ENCODE results near the gene CD300LD. TPM values are rescaled to one million over a fixed set of nuclear protein-coding genes. Genes with fewer than 3 reads are reported as not detected.

Gene CD300LD
- total and polyA plus RNA-seq, 2 experiments from 2014 or later: not detected

DNA sequence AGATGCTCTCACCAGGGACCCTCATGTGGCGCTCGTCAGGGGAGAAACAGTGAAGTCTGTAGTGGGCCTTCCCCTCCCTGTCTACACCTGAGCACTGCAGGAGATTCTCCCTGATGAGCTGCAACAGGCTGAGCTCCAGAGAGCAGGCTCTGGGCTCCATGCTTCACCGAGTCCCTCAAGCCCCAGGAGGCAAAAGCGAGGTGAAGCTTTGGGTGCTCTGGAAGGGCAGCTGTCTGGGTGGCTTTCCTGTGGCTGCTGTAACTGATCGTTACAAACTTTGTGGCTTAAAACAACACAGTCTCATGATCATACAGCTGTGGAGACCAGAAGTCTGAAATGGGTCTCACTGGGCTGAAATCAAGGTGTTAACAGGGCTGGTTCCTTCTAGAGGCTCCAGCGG, 12.1 kb upstream of the CD300LD start:
- Histone ChIP-seq H4K20me1 (replicated peaks; ENCODE audit: insufficient read depth) (no peaks in the 10 kb centered on the region), H3K9me2 (ENCODE audit: insufficient read depth) (no peaks in the 10 kb centered on the region), H3K27me3 (ENCODE audit: insufficient read depth) (no peaks in the 10 kb centered on the region), H3K27ac (ENCODE audit: low read depth) (no peak overlapping the region), H3F3A (replicated peaks; ENCODE audit: low read depth) (no peaks in the 10 kb centered on the region), H3K79me2 (replicated peaks; ENCODE audit: insufficient read depth) (no peaks in the 10 kb centered on the region), H3K4me3 (no peak overlapping the region), H2AFZ (no peak overlapping the region), H3K36me3 (ENCODE audit: insufficient read depth) (no peaks in the 10 kb centered on the region), H3K4me1 (ENCODE audit: insufficient read depth) (no peaks in the 10 kb centered on the region), H3K4me2 (no peak overlapping the region)
- TF ChIP-seq STAT1 (IDR thresholded peaks at IDR 0.05; ENCODE audit: unreplicated experiment) (no peak), NANOG (IDR thresholded peaks at IDR 0.05; ENCODE audit: borderline replicate concordance) (no peak), EZH2 (IDR thresholded peaks at IDR 0.05; ENCODE audit: low read depth, unreplicated experiment) (no peak), ZNF331 (CRISPR knock-in tag; IDR thresholded peaks at IDR 0.05; ENCODE audit: low read depth) (no peak), CREB1 (CRISPR knock-in tag; IDR thresholded peaks at IDR 0.05; ENCODE audit: low read depth) (no peak), EZH2phosphoT487 (IDR thresholded peaks at IDR 0.05; ENCODE audit: unreplicated experiment) (no peak), ZNF114 (CRISPR knock-in tag; IDR thresholded peaks at IDR 0.05) (no peak), JUNB (IDR thresholded peaks at IDR 0.05; ENCODE audit: unreplicated experiment) (no peak), POLR2AphosphoS5 (IDR thresholded peaks at IDR 0.05; ENCODE audit: low read depth) (no peak)
- TF ChIP-seq, protein P1, sequence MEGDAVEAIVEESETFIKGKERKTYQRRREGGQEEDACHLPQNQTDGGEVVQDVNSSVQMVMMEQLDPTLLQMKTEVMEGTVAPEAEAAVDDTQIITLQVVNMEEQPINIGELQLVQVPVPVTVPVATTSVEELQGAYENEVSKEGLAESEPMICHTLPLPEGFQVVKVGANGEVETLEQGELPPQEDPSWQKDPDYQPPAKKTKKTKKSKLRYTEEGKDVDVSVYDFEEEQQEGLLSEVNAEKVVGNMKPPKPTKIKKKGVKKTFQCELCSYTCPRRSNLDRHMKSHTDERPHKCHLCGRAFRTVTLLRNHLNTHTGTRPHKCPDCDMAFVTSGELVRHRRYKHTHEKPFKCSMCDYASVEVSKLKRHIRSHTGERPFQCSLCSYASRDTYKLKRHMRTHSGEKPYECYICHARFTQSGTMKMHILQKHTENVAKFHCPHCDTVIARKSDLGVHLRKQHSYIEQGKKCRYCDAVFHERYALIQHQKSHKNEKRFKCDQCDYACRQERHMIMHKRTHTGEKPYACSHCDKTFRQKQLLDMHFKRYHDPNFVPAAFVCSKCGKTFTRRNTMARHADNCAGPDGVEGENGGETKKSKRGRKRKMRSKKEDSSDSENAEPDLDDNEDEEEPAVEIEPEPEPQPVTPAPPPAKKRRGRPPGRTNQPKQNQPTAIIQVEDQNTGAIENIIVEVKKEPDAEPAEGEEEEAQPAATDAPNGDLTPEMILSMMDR (conservative IDR thresholded peaks at IDR 0.05; ENCODE audit: low read depth in 2 of 2): no peak
- TF ChIP-seq, protein P2, sequence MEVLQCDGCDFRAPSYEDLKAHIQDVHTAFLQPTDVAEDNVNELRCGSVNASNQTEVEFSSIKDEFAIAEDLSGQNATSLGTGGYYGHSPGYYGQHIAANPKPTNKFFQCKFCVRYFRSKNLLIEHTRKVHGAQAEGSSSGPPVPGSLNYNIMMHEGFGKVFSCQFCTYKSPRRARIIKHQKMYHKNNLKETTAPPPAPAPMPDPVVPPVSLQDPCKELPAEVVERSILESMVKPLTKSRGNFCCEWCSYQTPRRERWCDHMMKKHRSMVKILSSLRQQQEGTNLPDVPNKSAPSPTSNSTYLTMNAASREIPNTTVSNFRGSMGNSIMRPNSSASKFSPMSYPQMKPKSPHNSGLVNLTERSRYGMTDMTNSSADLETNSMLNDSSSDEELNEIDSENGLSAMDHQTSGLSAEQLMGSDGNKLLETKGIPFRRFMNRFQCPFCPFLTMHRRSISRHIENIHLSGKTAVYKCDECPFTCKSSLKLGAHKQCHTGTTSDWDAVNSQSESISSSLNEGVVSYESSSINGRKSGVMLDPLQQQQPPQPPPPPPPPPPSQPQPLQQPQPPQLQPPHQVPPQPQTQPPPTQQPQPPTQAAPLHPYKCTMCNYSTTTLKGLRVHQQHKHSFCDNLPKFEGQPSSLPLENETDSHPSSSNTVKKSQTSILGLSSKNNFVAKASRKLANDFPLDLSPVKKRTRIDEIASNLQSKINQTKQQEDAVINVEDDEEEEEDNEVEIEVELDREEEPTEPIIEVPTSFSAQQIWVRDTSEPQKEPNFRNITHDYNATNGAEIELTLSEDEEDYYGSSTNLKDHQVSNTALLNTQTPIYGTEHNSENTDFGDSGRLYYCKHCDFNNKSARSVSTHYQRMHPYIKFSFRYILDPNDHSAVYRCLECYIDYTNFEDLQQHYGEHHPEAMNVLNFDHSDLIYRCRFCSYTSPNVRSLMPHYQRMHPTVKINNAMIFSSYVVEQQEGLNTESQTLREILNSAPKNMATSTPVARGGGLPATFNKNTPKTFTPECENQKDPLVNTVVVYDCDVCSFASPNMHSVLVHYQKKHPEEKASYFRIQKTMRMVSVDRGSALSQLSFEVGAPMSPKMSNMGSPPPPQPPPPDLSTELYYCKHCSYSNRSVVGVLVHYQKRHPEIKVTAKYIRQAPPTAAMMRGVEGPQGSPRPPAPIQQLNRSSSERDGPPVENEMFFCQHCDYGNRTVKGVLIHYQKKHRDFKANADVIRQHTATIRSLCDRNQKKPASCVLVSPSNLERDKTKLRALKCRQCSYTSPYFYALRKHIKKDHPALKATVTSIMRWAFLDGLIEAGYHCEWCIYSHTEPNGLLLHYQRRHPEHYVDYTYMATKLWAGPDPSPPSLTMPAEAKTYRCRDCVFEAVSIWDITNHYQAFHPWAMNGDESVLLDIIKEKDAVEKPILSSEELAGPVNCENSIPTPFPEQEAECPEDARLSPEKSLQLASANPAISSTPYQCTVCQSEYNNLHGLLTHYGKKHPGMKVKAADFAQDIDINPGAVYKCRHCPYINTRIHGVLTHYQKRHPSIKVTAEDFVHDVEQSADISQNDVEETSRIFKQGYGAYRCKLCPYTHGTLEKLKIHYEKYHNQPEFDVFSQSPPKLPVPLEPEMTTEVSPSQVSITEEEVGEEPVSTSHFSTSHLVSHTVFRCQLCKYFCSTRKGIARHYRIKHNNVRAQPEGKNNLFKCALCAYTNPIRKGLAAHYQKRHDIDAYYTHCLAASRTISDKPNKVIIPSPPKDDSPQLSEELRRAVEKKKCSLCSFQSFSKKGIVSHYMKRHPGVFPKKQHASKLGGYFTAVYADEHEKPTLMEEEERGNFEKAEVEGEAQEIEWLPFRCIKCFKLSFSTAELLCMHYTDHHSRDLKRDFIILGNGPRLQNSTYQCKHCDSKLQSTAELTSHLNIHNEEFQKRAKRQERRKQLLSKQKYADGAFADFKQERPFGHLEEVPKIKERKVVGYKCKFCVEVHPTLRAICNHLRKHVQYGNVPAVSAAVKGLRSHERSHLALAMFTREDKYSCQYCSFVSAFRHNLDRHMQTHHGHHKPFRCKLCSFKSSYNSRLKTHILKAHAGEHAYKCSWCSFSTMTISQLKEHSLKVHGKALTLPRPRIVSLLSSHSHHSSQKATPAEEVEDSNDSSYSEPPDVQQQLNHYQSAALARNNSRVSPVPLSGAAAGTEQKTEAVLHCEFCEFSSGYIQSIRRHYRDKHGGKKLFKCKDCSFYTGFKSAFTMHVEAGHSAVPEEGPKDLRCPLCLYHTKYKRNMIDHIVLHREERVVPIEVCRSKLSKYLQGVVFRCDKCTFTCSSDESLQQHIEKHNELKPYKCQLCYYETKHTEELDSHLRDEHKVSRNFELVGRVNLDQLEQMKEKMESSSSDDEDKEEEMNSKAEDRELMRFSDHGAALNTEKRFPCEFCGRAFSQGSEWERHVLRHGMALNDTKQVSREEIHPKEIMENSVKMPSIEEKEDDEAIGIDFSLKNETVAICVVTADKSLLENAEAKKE (CRISPR knock-in tag; IDR thresholded peaks at IDR 0.05): no peak
- TF ChIP-seq, protein P3, sequence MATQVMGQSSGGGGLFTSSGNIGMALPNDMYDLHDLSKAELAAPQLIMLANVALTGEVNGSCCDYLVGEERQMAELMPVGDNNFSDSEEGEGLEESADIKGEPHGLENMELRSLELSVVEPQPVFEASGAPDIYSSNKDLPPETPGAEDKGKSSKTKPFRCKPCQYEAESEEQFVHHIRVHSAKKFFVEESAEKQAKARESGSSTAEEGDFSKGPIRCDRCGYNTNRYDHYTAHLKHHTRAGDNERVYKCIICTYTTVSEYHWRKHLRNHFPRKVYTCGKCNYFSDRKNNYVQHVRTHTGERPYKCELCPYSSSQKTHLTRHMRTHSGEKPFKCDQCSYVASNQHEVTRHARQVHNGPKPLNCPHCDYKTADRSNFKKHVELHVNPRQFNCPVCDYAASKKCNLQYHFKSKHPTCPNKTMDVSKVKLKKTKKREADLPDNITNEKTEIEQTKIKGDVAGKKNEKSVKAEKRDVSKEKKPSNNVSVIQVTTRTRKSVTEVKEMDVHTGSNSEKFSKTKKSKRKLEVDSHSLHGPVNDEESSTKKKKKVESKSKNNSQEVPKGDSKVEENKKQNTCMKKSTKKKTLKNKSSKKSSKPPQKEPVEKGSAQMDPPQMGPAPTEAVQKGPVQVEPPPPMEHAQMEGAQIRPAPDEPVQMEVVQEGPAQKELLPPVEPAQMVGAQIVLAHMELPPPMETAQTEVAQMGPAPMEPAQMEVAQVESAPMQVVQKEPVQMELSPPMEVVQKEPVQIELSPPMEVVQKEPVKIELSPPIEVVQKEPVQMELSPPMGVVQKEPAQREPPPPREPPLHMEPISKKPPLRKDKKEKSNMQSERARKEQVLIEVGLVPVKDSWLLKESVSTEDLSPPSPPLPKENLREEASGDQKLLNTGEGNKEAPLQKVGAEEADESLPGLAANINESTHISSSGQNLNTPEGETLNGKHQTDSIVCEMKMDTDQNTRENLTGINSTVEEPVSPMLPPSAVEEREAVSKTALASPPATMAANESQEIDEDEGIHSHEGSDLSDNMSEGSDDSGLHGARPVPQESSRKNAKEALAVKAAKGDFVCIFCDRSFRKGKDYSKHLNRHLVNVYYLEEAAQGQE (IDR thresholded peaks at IDR 0.05; ENCODE audit: unreplicated experiment): no peak
- TF ChIP-seq, protein P4, sequence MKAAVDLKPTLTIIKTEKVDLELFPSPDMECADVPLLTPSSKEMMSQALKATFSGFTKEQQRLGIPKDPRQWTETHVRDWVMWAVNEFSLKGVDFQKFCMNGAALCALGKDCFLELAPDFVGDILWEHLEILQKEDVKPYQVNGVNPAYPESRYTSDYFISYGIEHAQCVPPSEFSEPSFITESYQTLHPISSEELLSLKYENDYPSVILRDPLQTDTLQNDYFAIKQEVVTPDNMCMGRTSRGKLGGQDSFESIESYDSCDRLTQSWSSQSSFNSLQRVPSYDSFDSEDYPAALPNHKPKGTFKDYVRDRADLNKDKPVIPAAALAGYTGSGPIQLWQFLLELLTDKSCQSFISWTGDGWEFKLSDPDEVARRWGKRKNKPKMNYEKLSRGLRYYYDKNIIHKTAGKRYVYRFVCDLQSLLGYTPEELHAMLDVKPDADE (IDR thresholded peaks at IDR 0.05): no peak
- H3K36me3 Mint-ChIP-seq (ENCODE audit: low read depth): no peaks in the 10 kb centered on the region
- no peak overlapping the region for H3K4me3 Mint-ChIP-seq
- no peak overlapping the region for H3K27ac Mint-ChIP-seq
- ATAC-seq (no peak), DNase-seq (ENCODE audit: low spot score) (no peak)
- H3K9me3 Mint-ChIP-seq: no peaks in the 10 kb centered on the region
- H3K4me1 Mint-ChIP-seq: no peaks in the 10 kb centered on the region
- H3K27me3 Mint-ChIP-seq (ENCODE audit: insufficient read depth, low read depth, poor library complexity): peaks cover 6% of the 10 kb centered on the region

Measured in GM23338 (cell line).